Middle frontal gyrus (tissue), 1 donor: ENCODE results near the gene OGG1.

ENCODE experiments used
- DNase-seq: peaks from one replicate; pipeline ENCODE4 v3.0.0-alpha.2; 2015; ENCODE audit warnings: low spot score; ENCODE audit errors: extremely low spot score

The OGG1 gene

DNA sequence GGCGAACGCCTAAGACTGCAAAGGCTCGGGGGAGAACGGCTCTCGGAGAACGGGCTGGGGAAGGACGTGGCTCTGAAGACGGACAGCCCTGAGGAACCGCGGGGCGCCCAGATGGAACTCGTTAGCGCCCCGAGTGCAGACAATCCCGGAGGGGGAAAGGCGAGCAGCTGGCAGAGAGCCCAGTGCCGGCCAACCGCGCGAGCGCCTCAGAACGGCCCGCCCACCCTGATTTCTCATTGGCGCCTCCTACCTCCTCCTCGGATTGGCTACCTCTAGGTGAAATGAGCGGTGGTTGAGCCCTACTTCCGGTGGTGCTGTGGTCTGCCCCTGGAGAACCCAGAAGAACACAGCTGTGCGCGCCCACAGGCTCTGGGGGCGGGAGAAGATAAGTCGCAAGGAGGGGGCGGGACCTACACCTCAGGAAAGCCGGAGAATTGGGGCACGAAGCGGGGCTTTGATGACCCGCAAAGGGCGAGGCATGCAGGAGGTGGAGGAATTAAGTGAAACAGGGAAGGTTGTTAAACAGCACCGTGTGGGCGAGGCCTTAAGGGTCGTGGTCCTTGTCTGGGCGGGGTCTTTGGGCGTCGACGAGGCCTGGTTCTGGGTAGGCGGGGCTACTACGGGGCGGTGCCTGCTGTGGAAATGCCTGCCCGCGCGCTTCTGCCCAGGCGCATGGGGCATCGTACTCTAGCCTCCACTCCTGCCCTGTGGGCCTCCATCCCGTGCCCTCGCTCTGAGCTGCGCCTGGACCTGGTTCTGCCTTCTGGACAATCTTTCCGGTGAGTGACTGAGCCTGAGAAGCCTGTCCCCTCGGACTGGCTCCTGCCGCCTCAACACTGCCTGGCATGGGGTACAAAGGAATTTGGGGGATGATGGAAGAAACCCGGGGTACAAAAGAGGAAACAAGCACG, at the start of gene OGG1:
Gene OGG1 (plus strand): TSS at position 308 of the 911 bp plus-strand sequence. CDS start 335 bp downstream, at position 643.
- peak; percentile 94 for DNase-seq

DNA sequence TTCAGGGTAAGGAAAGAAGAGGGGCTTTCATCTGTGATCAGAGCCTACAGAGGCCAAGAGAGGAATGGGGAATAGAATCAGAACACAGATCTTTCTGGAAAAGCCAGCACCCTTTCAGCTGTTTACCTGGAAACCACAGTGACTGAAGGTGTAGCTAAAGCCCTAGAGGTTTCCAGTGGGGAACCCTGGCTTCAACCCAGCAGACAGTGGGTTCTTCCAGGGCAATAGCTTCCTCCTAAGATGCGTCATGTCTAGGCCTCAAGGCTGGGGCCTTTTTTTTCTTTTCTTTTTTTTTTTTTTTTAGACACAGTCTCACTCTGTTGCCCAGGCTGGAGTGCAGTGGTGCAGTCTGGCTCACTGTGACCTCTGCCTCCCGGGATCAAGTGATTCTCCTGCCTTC, 49.2 kb upstream of the OGG1 start:
- no peak for DNase-seq

GRCh38 chr3:9701006-9701405, 48.7 kb upstream of the OGG1 start:
- no peak for DNase-seq

GRCh38 chr3:9701711-9702110, 48.0 kb upstream of the OGG1 start:
- no peak for DNase-seq

DNA sequence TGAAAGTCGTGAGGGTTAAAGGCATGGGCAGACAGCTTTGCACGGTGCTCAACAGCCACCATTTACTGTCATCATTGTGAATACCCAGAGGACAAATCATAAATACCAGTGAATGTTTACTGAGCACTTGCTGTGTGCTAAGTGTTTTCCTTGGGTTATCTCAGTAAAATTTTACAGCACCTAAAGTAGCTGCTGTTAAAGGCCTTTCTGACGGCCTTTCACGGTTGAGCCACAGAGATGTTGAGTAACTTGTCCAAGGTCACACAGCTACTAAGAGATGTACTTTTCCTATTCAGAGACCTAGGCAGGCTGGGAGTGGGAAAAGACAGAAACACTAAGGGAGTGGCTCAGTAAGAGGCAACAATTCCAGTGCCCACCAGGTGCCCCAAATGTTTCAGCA, 46.5 kb upstream of the OGG1 start:
- no peak for DNase-seq

DNA sequence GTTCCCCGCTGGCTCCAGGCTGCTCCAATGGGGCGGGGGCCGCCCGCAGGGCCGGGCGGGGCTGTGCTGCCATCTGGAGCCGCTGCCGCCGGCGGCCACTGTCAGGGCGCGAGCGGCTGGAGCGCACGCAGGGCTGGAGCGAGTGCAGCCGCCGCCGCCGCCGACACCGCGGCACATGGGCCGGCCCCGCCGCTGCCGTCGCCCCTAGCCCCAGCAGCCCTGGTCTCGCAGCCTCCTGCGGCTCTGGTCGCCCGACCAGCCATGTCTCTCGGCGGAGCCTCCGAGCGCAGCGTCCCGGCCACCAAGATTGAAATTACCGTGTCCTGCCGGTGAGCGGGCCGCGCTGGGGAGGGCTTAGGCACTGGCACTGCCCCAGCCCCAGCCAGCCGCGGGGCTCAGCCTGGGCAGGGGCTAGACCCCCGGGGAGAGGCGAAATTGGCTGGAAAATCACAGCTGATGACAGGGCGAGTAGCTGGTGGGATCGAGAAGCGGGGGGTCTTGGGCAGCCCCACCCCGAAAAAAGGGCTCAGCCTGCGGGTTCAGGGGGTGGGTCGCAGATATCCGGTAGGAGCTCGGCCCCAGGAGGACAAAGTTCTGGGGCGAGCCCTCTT, 45.9 kb upstream of the OGG1 start, which contains the start of gene CPNE9:
Gene CPNE9 (plus strand): TSS at position 98 of the 611 bp plus-strand sequence. CDS start 164 bp downstream, at position 262.
- no peak for DNase-seq

DNA sequence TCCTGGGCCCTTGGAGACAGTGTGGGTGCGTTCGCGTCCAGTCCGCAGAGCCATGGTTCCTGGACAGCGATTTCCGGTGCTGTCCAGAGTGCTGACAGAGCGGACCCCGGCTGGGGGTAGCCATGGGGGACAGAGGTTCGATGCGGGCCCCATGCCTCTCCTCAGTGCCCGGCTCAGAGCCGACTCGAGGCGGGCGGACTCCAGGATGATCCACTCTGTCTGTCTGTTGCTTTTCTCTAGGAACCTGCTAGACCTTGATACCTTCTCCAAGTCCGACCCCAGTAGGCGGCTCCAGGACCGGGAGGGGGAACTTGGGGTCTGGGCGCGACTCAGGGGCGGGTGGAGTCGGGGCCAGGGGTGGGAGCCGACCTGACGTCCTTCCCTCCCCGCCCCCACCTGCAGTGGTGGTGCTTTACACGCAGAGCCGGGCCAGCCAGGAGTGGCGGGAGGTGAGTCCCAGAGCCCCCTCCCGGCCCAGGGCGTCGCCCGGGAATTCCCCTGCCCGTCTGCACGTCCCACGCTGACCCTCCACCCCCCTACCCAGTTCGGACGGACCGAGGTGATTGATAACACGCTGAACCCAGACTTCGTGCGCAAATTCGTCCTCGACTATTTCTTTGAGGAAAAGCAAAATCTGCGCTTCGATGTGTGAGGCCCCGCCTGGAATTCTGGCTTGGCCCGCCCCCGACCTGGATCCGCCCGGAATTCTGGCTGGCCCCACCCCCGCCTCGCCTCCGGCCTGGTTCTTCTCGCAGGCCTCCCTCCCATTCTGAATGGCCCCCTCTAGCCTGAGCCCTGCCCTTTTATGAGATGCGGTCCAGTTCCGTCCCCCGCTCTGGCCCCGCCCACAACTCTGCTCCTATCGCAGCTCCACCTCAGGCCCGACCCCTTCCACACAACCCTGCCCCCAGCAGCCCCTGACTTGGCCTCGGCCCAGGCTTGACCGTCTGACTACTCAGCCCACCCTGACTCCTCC, 45.1 kb upstream of the OGG1 start:
- no peak for DNase-seq

- no peak for DNase-seq
Measured at GRCh38 chr3:9710174-9710739, 39.5 kb upstream of the OGG1 start.

DNA sequence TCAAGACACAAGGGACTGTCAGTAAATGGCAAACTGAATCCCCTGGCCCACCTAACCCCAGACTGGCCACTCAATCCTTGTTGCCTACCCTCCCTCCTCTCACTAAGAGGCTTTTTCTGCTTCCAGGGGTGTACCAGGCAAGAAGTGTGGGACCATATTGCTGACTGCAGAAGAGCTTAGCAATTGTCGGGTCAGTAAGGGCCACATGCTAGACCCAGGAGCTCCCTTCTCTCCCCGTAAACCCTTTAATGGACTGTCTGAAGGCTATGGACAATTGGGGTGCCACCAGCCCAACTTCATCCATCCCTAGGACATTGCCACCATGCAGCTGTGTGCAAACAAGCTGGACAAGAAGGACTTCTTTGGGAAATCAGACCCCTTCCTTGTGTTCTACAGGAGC, 37.3 kb upstream of the OGG1 start:
- DNase-seq: no peak

GRCh38 chr3:9713142-9713541, 36.6 kb upstream of the OGG1 start:
- no peak for DNase-seq

GRCh38 chr3:9715136-9715535, 34.6 kb upstream of the OGG1 start:
- no peak for DNase-seq

- DNase-seq: no peak
Measured at GRCh38 chr3:9715764-9716437, 33.9 kb upstream of the OGG1 start.

DNA sequence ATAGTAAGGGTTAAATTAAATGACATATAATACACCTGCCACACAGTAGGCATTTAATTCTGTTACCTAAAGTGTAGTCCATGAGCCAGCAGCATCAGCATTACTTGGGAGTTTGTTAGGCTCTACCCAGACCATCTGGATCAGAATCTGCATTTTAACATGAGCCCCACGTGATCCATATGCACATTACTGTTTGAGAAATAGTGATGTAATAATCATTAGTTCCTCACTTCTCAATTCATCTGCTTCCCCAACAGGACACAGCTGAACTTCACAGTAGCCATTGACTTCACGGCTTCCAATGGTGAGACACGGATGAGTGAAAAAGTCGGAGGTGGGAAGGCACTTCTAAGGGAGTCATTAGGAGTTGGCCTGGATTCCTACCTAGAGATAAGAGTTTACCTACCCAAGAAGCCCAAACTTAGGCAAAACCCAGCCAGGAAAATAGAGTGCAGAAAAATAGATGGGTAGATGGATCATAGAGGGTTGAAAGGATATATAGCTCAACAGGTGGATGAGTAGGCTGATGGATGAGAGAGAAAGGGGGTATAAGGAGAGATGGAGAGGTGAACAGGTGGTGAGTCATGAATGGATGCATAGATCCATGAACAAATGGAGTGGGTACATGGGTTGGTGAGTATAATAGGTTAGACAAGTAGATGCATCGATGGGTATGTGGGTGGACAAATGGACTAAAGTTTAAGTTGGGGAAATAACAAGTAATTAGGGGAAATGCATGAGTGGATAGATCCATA, 32.8 kb upstream of the OGG1 start:
- no peak for DNase-seq

- no peak for DNase-seq
Measured at GRCh38 chr3:9717563-9717962, 32.2 kb upstream of the OGG1 start.

GRCh38 chr3:9718118-9718517, 31.6 kb upstream of the OGG1 start:
- DNase-seq: no peak

DNA sequence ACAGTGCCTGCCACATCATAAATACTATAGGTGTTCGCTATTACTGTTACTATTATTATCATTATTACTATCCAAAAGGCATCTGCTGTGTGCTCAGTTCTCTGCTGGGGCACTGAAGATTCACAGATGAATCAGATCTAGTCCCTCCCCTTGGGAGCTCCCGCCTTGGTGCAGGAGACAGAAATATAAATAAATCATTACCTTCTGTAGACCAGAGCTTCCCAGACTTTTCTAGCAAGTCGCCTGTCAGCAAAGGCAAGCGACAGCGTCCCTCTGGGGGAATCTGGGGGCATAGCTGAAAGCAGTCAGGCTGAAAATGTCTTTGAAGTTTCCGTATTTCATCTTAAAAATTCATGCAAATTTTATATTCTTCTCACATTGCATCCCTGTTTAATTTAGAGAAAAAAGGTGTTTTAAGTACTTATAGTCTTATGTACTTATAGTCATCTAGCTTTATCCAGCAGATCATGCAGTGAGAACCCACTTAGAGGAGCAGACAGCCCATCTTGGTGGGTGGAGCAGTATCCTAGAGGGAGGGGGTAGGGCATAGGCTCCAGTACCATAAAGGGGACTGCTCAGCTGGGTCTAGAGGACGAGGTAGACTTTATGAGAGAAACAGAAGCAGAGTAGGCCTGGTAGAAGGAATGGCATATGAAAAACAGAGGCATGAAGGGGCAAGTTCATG, 28.6 kb upstream of the OGG1 start:
- DNase-seq: no peak

DNA sequence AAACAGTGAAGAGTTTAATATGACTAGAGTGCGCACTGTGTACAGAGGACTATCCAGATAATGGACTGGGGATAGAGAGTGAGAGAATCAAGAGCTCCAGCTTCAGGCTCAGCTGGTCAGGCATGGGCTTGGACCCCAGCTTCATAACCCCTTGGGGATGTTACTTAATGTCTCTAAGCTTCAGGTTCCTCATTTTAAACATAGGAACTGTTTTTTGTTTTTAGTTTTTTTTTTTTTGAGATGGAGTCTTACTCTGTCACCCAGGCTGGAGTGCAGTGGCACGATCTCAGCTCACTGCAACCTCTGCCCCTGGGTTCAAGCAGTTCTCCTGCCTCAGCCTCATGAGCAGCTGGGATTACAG, 28.1 kb upstream of the OGG1 start:
- no peak for DNase-seq

GRCh38 chr3:9725775-9726515, 23.8 kb upstream of the OGG1 start:
- DNase-seq: no peak
